Spleen (tissue), 11 donors: ENCODE results near the gene EPHA2. TPM values are rescaled to one million over a fixed set of nuclear protein-coding genes. Genes with fewer than 3 reads are reported as not detected.

ENCODE experiments used
- DNase-seq: peaks from one replicate; pipeline ENCODE4 v3.0.0-alpha.2; 2020
- H3K27ac ChIP-seq, 8 donors: fragments of 200-600 bp; sonication (generic) in 7 of 8; 1 replicate in 4 of 8; 2 replicates in 4 of 8; pipeline versions ENCODE4 v1.5.0 to v1.8.0; 2016 to 2021; ENCODE audit warnings: inconsistent platforms in 4 of 8, mild to moderate bottlenecking in 4 of 8, moderate library complexity in 1 of 8
- H3K27me3 ChIP-seq, 7 donors: fragments of 200-600 bp; sonication (generic) in 6 of 7; replicated peaks in 1 of 7; 1 replicate in 4 of 7; 2 replicates in 3 of 7; pipeline versions ENCODE4 v1.5.0 to v1.8.0; 2016 to 2021; ENCODE audit warnings: inconsistent platforms in 3 of 7, mild to moderate bottlenecking in 1 of 7
- H3K36me3 ChIP-seq, 6 donors: fragments of 200-600 bp; sonication (generic) in 5 of 6; 1 replicate in 4 of 6; 2 replicates in 2 of 6; pipeline versions ENCODE4 v1.5.0 to v1.8.0; 2016 to 2021; ENCODE audit warnings: inconsistent platforms in 2 of 6
- H3K4me1 ChIP-seq, 6 donors: fragments of 200-600 bp; sonication (generic) in 5 of 6; 1 replicate in 3 of 6; 2 replicates in 3 of 6; pipeline versions ENCODE4 v1.5.0 to v1.8.0; 2016 to 2021; ENCODE audit warnings: inconsistent platforms in 3 of 6
- H3K4me3 ChIP-seq, 8 donors: fragments of 200-600 bp; sonication (generic) in 7 of 8; 1 replicate in 4 of 8; 2 replicates in 4 of 8; pipeline versions ENCODE4 v1.5.0 to v1.8.0; 2016 to 2021; ENCODE audit warnings: inconsistent platforms in 4 of 8, mild to moderate bottlenecking in 4 of 8, moderate library complexity in 2 of 8
- H3K9me3 ChIP-seq, 8 donors: fragments of 200-600 bp; sonication (generic) in 7 of 8; 1 replicate in 4 of 8; 2 replicates in 4 of 8; pipeline versions ENCODE4 v1.5.0 to v1.8.0; 2016 to 2021; ENCODE audit warnings: inconsistent platforms in 4 of 8
- CTCF ChIP-seq, 11 experiments: fragments of 200-600 bp in 7 of 11; fragments of 450-650 bp in 4 of 11; sonication (generic) in 4 of 11; IDR thresholded peaks in 8 of 11; conservative IDR thresholded peaks in 3 of 11; 1 replicate in 7 of 11; 2 replicates in 4 of 11; pipeline versions ENCODE4 v1.4.0 to v1.8.0; 2016 to 2021; ENCODE audit warnings: antibody characterized with exemption in 11 of 11, inconsistent platforms in 4 of 11, mild to moderate bottlenecking in 1 of 11
- POLR2A ChIP-seq, 3 donors: fragments of 450-650 bp; IDR thresholded peaks; one replicate each; pipeline ENCODE4 v1.5.1; 2017; ENCODE audit warnings: antibody characterized with exemption in 3 of 3, mild to moderate bottlenecking in 1 of 3
- POLR2AphosphoS5 ChIP-seq, 3 donors: sonication (generic); formaldehyde crosslinking; IDR thresholded peaks; one replicate each; pipeline ENCODE4 v1.5.1; 2017; ENCODE audit warnings: antibody characterized with exemption in 3 of 3
- WGBS, 5 donors: extraction: QIAGEN DNeasy Blood & Tissue Kit in 3 of 5; methylation state at CpG; one replicate each; pipeline versions ENCODE4 v1.1.5 to v1.1.7; 2013 to 2018; 5-methylcytosine and 5-hydroxymethylcytosine counted together
- intact Hi-C: fragments of 100-400 bp; cut with DNase I; formaldehyde crosslinking; loops from one replicate; pipeline ENCODE4 v1.15.0; 2023; ENCODE audit warnings: low total_unique reads
- polyA plus RNA-seq, 3 donors: library from polyadenylated mRNA; stranded (reverse); fragments of 200-250 nt; gene quantifications; one replicate each; pipeline ENCODE4 v1.2.1, GENCODE V29; 2013
- total RNA-seq, 7 donors: library from RNA; depleted of rRNA in 3 of 7; stranded (reverse); fragments of >200 nt in 3 of 7; fragmentation: NEBNext Ultra II Directional in 4 of 7; extraction: Animal tissue kit (Norgen Biotek cat#: 25700) in 4 of 7; gene quantifications; one replicate each; pipeline versions ENCODE4 v1.1.0 to v1.2.1, GENCODE V29; 2016 to 2021
- donor health status: healthy with polysubstance abuse.
- donor health status: DM: no; HTN: no; CAD: no; lungs with moderate emphysema.
- donor health status: DM: no; HTN: no; CAD: no.
- donor health status: Bipolar disorder and iron deficiency.
- donor health status: healthy.
- donor health status: DM: no; HTN: no; CAD: no.
- donor health status: DM: yes; HTN: yes; CAD: no.

The EPHA2 gene
- total and polyA plus RNA-seq, 10 donors, result 2.0 to 35.7 (median 14.8) TPM

DNA sequence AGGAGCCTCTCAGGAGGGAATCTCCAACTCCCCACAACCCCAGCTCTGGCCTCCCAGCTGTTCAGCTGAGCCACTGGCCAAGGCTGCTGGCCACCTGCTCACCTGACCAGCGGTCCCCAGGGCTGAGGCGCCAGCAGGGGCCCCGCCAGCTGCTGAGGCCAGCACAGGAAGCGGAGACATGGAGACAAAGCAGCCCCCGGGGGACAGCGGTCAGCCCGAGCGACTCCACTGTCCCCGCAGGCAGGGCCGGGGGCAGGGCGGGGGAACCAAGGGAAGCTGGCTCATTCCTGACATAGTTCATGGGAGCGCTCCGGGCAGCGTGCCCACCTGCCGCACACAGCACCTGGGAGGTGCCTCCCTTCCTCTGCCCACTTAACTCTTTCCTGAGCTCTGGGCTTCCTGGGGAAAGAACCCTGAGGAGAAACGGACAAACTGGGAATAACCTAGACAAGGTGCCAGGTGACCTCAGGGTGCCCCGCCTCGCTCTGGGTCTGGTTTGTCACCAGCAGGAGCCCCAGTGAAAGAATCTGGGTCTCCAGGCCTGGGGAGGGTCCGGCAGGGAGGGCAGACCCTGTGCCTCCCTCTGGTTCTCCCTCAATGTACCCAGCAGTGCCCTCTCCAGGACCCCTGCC lies 10.7 kb downstream of the EPHA2 start:
- WGBS, 5 donors, result 40 to 74% (median 62%) methylated on average over 7 to 19 of the region's 19 CpGs
- H3K36me3 ChIP-seq, result peaks cover 0 to 32% (median 4%) of the 10 kb centered on the region in 6 donors
- peaks cover 27 to 93% (median 68%) of the 10 kb centered on the region in 6 donors for H3K4me1 ChIP-seq
- H3K27ac ChIP-seq, result peak overlapping the region; percentile 73 to 88 (median 81)
- H3K9me3 ChIP-seq, result no peaks in the 10 kb centered on the region
- TF ChIP-seq CTCF (IDR thresholded peaks at IDR 0.05 in 8 of 11, conservative IDR thresholded peaks at IDR 0.05 in 3 of 11) (no peak), POLR2AphosphoS5 (IDR thresholded peaks at IDR 0.05) (peak; percentile 80 to 82 (median 82))
- DNase-seq, result peak; percentile 89
- intact Hi-C loops, result no loop called here
- peaks cover 0 to 25% (median 0%) of the 10 kb centered on the region in 7 donors for H3K27me3 ChIP-seq
- peak overlapping the region in 1 of 8 donors; percentile 28 for H3K4me3 ChIP-seq

- H3K9me3 ChIP-seq, result no peaks in the 10 kb centered on the region
- peaks cover 0 to 18% (median 0%) of the 10 kb centered on the region in 7 donors for H3K27me3 ChIP-seq
- no peak for TF ChIP-seq POLR2A (IDR thresholded peaks at IDR 0.05)
- no peak for TF ChIP-seq CTCF (IDR thresholded peaks at IDR 0.05 in 8 of 11, conservative IDR thresholded peaks at IDR 0.05 in 3 of 11)
- no peak for TF ChIP-seq POLR2AphosphoS5 (IDR thresholded peaks at IDR 0.05)
- intact Hi-C loops, result no loop called here
- 49 to 69% (median 53%) methylated on average over 8 of the region's 8 CpGs for WGBS, 5 donors
- no peak for DNase-seq
- peaks cover 0 to 30% (median 4%) of the 10 kb centered on the region in 6 donors for H3K36me3 ChIP-seq
- H3K4me3 ChIP-seq, result no peak overlapping the region
- peaks cover 30 to 93% (median 73%) of the 10 kb centered on the region in 6 donors for H3K4me1 ChIP-seq
- H3K27ac ChIP-seq, result peak overlapping the region; percentile 73 to 88 (median 81)
These were observed 11.4 kb downstream of the EPHA2 start for GRCh38 chr1:16144325-16145029.

- intact Hi-C loops, result no loop called here
- Histone ChIP-seq H3K9me3 (no peaks in the 10 kb centered on the region), H3K4me3 (no peak overlapping the region), H3K36me3 (peaks cover 0 to 22% (median 4%) of the 10 kb centered on the region in 6 donors), H3K4me1 (peaks cover 31 to 95% (median 79%) of the 10 kb centered on the region in 6 donors), H3K27me3 (peaks cover 0 to 17% (median 0%) of the 10 kb centered on the region in 7 donors), H3K27ac (peak overlapping the region in 6 of 8 donors; percentile 74 to 88 (median 85))
- no peak for DNase-seq
- 64 to 78% (median 70%) methylated on average over 16 to 18 of the region's 18 CpGs for WGBS, 5 donors
- TF ChIP-seq POLR2AphosphoS5 (IDR thresholded peaks at IDR 0.05) (peak in 1 of 3 donors; percentile 12), CTCF (IDR thresholded peaks at IDR 0.05 in 8 of 11, conservative IDR thresholded peaks at IDR 0.05 in 3 of 11) (no peak), POLR2A (IDR thresholded peaks at IDR 0.05) (no peak)
These were observed 12.1 kb downstream of the EPHA2 start for GRCh38 chr1:16143566-16144324.
